Tibial nerve (tissue), 4 donors: Measurements from ENCODE around the gene GARIN5B. TPM values are rescaled to one million over a fixed set of nuclear protein-coding genes. Genes with fewer than 3 reads are reported as not detected.
A peak's percentile ranks its signal among the peaks of the same experiment; 100 is the strongest.

ENCODE experiments used
- DNase-seq, 2 donors: peaks; one replicate each; pipeline ENCODE4 v3.0.0-alpha.2; 2019; ENCODE audit warnings: low spot score in 2 of 2
- H3K27ac ChIP-seq, 4 donors: fragments of 200-600 bp; sonication (generic) in 3 of 4; one replicate each; pipeline ENCODE4 v1.5.1; 2017 to 2019; ENCODE audit warnings: mild to moderate bottlenecking in 1 of 4
- H3K27me3 ChIP-seq, 2 donors: fragments of 200-600 bp; sonication (generic) in 1 of 2; one replicate each; pipeline versions ENCODE4 v1.5.1 to v1.6.0; 2017 to 2019
- H3K36me3 ChIP-seq, 3 donors: fragments of 200-600 bp; sonication (generic); one replicate each; pipeline ENCODE4 v1.5.1; 2018 to 2019
- H3K4me1 ChIP-seq, 4 donors: fragments of 200-600 bp; sonication (generic) in 3 of 4; one replicate each; pipeline ENCODE4 v1.5.1; 2017 to 2019
- H3K4me3 ChIP-seq, 4 donors: fragments of 200-600 bp; sonication (generic) in 3 of 4; one replicate each; pipeline ENCODE4 v1.5.1; 2017 to 2019; ENCODE audit warnings: mild to moderate bottlenecking in 1 of 4, moderate library complexity in 1 of 4
- H3K9me3 ChIP-seq, 4 donors: fragments of 200-600 bp; sonication (generic) in 3 of 4; one replicate each; pipeline ENCODE4 v1.5.1; 2017 to 2019
- EP300 ChIP-seq, 2 donors: sonication (generic); formaldehyde crosslinking; IDR thresholded peaks; one replicate each; pipeline ENCODE4 v1.6.1; 2017; ENCODE audit warnings: antibody characterized with exemption in 2 of 2, mild to moderate bottlenecking in 1 of 2
- POLR2A ChIP-seq, 2 donors: fragments of 450-650 bp; IDR thresholded peaks; one replicate each; pipeline ENCODE4 v1.6.1; 2017; ENCODE audit warnings: antibody characterized with exemption in 2 of 2, mild to moderate bottlenecking in 2 of 2, moderate library complexity in 2 of 2
- WGBS, 2 donors: methylation state at CpG; one replicate each; pipeline ENCODE4 v1.1.5; 2018; 5-methylcytosine and 5-hydroxymethylcytosine counted together
- total RNA-seq, 4 donors: library from RNA; depleted of rRNA; stranded (reverse); fragments of >200 nt; gene quantifications; one replicate each; pipeline ENCODE4 v1.1.0, GENCODE V29; 2016
- TF ChIP-seq, protein P1 (sequence below), 5 experiments: fragments of 200-600 bp in 3 of 5; fragments of 450-650 bp in 2 of 5; sonication (generic) in 3 of 5; IDR thresholded peaks; one replicate each; pipeline ENCODE4 v1.5.1; 2016 to 2019; ENCODE audit warnings: antibody characterized with exemption in 5 of 5, mild to moderate bottlenecking in 3 of 5, moderate library complexity in 2 of 5

GARIN5B gene
- total RNA-seq, 4 donors from 2014 or later, result not detected

DNA sequence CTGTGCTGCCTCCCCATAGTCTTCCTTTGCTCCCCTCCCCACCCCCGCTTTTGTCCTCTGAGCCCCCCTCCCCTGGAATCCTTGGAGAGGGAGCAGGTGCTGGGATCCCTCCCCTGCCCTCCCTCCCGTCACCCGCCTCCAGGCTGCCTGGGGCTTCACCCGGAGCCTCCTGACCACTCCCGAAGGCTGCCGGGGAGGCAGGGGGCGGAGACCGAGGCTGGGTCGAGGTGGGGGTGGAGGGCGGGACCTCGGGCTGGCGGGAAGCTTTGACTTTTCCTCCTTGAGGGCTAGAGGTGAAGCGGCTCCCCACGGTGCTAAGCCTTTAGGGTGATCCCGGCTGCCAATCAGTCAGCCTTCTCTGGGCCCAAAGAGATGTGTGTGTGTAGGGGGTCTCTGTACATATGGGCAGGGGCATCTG is 21.9 kb downstream of the GARIN5B start:
- Histone ChIP-seq H3K27me3 (no peaks in the 10 kb centered on the region), H3K9me3 (no peaks in the 10 kb centered on the region), H3K36me3 (peaks cover 0 to 39% (median 0%) of the 10 kb centered on the region in 3 donors), H3K4me3 (peak overlapping the region; percentile 69 to 97 (median 76)), H3K4me1 (peaks cover 0 to 45% (median 29%) of the 10 kb centered on the region in 4 donors), H3K27ac (peak overlapping the region; percentile 91 to 99 (median 97))
- peak; percentile 39 to 51 for DNase-seq
- TF ChIP-seq EP300 (IDR thresholded peaks at IDR 0.05), result peak in 1 of 2 donors; percentile 47
- TF ChIP-seq, protein P1, sequence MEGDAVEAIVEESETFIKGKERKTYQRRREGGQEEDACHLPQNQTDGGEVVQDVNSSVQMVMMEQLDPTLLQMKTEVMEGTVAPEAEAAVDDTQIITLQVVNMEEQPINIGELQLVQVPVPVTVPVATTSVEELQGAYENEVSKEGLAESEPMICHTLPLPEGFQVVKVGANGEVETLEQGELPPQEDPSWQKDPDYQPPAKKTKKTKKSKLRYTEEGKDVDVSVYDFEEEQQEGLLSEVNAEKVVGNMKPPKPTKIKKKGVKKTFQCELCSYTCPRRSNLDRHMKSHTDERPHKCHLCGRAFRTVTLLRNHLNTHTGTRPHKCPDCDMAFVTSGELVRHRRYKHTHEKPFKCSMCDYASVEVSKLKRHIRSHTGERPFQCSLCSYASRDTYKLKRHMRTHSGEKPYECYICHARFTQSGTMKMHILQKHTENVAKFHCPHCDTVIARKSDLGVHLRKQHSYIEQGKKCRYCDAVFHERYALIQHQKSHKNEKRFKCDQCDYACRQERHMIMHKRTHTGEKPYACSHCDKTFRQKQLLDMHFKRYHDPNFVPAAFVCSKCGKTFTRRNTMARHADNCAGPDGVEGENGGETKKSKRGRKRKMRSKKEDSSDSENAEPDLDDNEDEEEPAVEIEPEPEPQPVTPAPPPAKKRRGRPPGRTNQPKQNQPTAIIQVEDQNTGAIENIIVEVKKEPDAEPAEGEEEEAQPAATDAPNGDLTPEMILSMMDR (IDR thresholded peaks at IDR 0.05), result no peak
- TF ChIP-seq POLR2A (IDR thresholded peaks at IDR 0.05), result peak in 1 of 2 donors; percentile 16
- 1 to 2% methylated on average over 9 to 11 of the region's 15 CpGs for WGBS, 2 donors

DNA sequence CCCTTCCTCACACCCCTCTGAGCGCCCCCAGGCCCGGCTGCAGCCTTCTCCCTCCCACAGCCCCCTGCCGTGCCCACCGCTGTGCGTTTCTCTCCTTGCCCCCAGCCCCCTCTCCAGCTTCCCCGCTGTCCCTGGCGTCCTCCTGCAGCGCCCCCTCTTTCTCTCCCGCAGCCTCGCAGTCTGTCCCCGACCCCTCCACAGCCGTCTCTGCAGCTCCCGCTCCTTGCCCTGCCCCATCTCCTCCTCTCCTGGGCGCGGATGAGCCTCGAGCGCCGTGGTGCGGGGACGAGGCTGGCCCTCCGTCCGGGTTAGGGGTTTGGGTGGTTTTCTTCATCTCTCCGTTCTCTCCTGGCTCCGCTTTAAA is 22.3 kb downstream of the GARIN5B start:
- no peak for DNase-seq
- peak overlapping the region; percentile 69 to 97 (median 76) for H3K4me3 ChIP-seq
- 1 to 3% methylated on average over 24 of the region's 24 CpGs for WGBS, 2 donors
- no peaks in the 10 kb centered on the region for H3K27me3 ChIP-seq
- peaks cover 0 to 37% (median 0%) of the 10 kb centered on the region in 3 donors for H3K36me3 ChIP-seq
- TF ChIP-seq, protein P1 (IDR thresholded peaks at IDR 0.05), result peak in 2 of 5 experiments; percentile 10 to 22
- TF ChIP-seq POLR2A (IDR thresholded peaks at IDR 0.05), result no peak
- peaks cover 0 to 41% (median 25%) of the 10 kb centered on the region in 4 donors for H3K4me1 ChIP-seq
- H3K9me3 ChIP-seq, result no peaks in the 10 kb centered on the region
- H3K27ac ChIP-seq, result peak overlapping the region; percentile 91 to 99 (median 97)

DNA sequence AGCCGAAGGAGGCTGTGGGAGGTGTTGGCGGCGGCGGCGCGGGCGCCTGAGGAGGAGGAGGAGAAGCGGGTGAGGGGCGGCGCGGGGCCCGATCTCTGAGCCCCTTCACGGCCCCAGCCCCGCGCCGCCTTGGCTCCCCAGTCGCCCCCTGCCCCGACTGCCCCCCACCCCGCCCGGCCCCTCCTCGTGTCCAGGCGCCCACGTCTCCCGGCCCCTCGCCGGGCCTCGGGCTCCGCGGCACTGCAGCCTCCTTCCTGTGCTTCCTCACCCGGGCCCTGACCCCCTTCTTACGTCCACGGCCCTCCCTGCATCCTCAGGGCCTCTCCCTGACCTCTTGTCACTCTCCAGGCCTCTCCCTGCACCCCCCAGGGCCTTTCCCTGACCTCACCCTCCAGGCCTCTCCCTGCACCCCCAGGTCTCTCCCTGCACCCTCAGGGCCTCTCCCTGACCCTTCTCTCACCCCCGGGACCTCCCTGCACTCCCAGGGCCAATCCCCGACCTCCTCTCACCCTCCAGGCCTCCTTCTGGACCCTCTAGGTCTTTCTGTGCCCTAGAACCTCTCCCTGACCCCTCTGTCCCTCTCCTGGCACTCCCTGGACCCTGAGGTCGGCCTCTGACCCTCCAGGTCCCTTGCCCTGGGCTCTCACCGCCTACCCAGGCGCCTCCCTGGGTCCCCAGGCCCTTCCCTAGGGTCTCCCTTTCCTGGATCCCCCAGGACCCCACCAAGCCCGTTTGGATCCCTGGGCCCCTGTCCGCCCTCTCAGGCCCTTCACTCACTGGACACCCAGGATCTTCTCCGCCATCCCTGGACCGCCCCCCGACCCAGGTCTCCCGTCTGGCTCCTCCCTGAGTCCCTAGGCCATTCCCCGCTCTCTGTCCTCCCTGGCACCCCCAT is 22.9 kb downstream of the GARIN5B start:
- peak overlapping the region; percentile 69 to 97 (median 76) for H3K4me3 ChIP-seq
- no peaks in the 10 kb centered on the region for H3K27me3 ChIP-seq
- DNase-seq, result no peak
- TF ChIP-seq EP300 (IDR thresholded peaks at IDR 0.05) (peak in 1 of 2 donors; percentile 97), POLR2A (IDR thresholded peaks at IDR 0.05) (peak; percentile 70 to 90)
- TF ChIP-seq, protein P1 (IDR thresholded peaks at IDR 0.05), result no peak
- H3K4me1 ChIP-seq, result peaks cover 0 to 35% (median 21%) of the 10 kb centered on the region in 4 donors
- H3K27ac ChIP-seq, result peak overlapping the region; percentile 91 to 99 (median 97)
- H3K36me3 ChIP-seq, result peaks cover 0 to 35% (median 0%) of the 10 kb centered on the region in 3 donors
- no peaks in the 10 kb centered on the region for H3K9me3 ChIP-seq
- 1 to 2% methylated on average over 31 to 36 of the region's 44 CpGs for WGBS, 2 donors

DNA sequence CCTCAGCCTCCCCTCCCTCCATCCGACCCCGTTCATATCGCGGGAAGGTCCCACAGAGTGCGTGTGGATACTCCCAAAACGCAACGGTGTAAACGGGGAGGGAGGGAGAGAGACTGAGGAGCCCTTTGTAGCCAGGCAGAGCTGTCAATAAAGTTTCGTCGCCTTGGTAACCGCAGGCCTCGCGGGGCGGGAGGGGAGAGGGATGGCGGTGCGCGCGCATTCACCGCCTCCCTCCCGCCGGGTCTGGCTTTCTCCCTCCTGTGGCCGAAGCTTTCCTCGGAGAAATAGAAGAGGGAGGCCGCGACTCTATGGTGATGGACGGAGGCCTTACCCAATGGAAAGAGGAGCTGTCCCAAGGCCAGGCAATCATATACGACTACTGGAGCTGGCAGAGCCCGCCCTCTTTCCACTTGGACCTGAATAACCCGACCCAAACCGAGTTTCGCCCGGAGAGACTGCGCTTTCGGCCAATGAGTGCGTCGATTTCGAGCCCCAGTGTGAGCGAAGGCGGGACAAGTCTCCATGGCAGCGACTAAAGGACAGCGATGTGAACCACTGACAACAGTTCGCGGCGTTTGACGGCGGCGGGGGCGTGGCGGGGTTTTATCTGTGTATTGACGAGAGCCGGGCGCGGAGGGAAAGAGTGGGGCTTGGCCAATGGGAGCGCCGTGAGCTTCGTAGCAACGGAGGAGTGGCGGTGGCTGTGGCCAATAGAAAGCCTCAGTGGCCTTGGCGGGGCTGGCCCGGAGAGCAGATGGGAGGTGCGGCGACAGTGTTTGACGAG is 23.8 kb downstream of the GARIN5B start, which contains the start of gene KMT5C:
Gene KMT5C (plus strand): TSS at position 772 of the 784 bp plus-strand sequence. CDS start 2,061 bp downstream, outside the sequence.
- H3K36me3 ChIP-seq, result peaks cover 0 to 26% (median 0%) of the 10 kb centered on the region in 3 donors
- peak; percentile 100 for DNase-seq
- H3K27ac ChIP-seq, result peak within 1 kb of the TSS; percentile 91 to 99 (median 98)
- H3K9me3 ChIP-seq, result no peaks in the 10 kb centered on the region
- H3K27me3 ChIP-seq, result no peaks in the 10 kb centered on the region
- peaks cover 0 to 32% (median 21%) of the 10 kb centered on the region in 4 donors for H3K4me1 ChIP-seq
- TF ChIP-seq EP300 (IDR thresholded peaks at IDR 0.05) (peak; percentile 79 to 82), POLR2A (IDR thresholded peaks at IDR 0.05) (peak; percentile 12 to 55)
- TF ChIP-seq, protein P1 (IDR thresholded peaks at IDR 0.05), result peak in 4 of 5 experiments; percentile 13 to 79 (median 64)
- WGBS, 2 donors, result 0% methylated on average over 50 to 63 of the region's 63 CpGs
- H3K4me3 ChIP-seq, result peak within 1 kb of the TSS; percentile 69 to 97 (median 76)
